ENCODE results near the gene HVCN1. TPM values are rescaled to one million over a fixed set of nuclear protein-coding genes. Genes with fewer than 3 reads are reported as not detected.

Gene HVCN1
- total and polyA plus RNA-seq, 2 of the 8 experiments (the other 6 are each of a cell fraction or from before 2014, with no cell fraction given) = 5.8 to 11.2 TPM

GRCh38 chr12:110647631-110648040 lies 41.3 kb downstream of the HVCN1 start (continued):
- TF ChIP-seq CHD7 (IDR thresholded peaks at IDR 0.05; ENCODE audit: insufficient replicate concordance, low read length) (no peak), RXRA (IDR thresholded peaks at IDR 0.05; ENCODE audit: insufficient read depth, low read depth, low read length) (no peak), SP1 (IDR thresholded peaks at IDR 0.05; ENCODE audit: low read depth, low read length) (no peak), ASH2L (IDR thresholded peaks at IDR 0.05; ENCODE audit: low read length) (no peak)

Measured in H1 (cell line).